Measurements from ENCODE around the gene CBFB. TPM values are rescaled to one million over a fixed set of nuclear protein-coding genes. Genes with fewer than 3 reads are reported as not detected.

The CBFB gene
- total and polyA plus RNA-seq, 2 of the 13 experiments (the other 11 are each of a cell fraction or from before 2014, with no cell fraction given): 22.1 to 70.8 TPM

GRCh38 chr16:66988197-66988788 is 40.7 kb upstream of the CBFB start, which contains the start of gene CES4A (continued):
- TF ChIP-seq TFAP4 (IDR thresholded peaks at IDR 0.05; ENCODE audit: borderline replicate concordance, low read depth): peak; percentile 55; the same call in 1 of the 2 replicates
- TF ChIP-seq HOXD1 (CRISPR knock-in tag; IDR thresholded peaks at IDR 0.05): no peak
- TF ChIP-seq TARDBP (CRISPR knock-in tag; IDR thresholded peaks at IDR 0.05): no peak
- TF ChIP-seq ADNP (CRISPR knock-in tag; IDR thresholded peaks at IDR 0.05): no peak
- TF ChIP-seq ZSCAN9 (CRISPR knock-in tag; IDR thresholded peaks at IDR 0.05; ENCODE audit: borderline replicate concordance): no peak
- TF ChIP-seq PAX8 (CRISPR knock-in tag; IDR thresholded peaks at IDR 0.05; ENCODE audit: borderline replicate concordance): no peak
- TF ChIP-seq ZNF883 (CRISPR knock-in tag; IDR thresholded peaks at IDR 0.05; ENCODE audit: not compliant biosample characterization): peak; percentile 52
- peak; percentile 69 for TF ChIP-seq NR2F6 (IDR thresholded peaks at IDR 0.05)
- TF ChIP-seq NR2F6 (CRISPR knock-in tag; IDR thresholded peaks at IDR 0.05): peak; percentile 73; the same call in 1 of the 2 replicates
- TF ChIP-seq GRHL1 (CRISPR knock-in tag; conservative IDR thresholded peaks at IDR 0.05): no peak
- no peak for TF ChIP-seq NONO (IDR thresholded peaks at IDR 0.05)
- TF ChIP-seq NONO (CRISPR knock-in tag; conservative IDR thresholded peaks at IDR 0.05): no peak
- TF ChIP-seq ZBTB20 (CRISPR knock-in tag; IDR thresholded peaks at IDR 0.05; ENCODE audit: borderline replicate concordance, low read depth): no peak
- TF ChIP-seq ZBTB39 (CRISPR knock-in tag; IDR thresholded peaks at IDR 0.05): peak; percentile 61; the same call in 1 of the 2 replicates
- TF ChIP-seq ZSCAN31 (CRISPR knock-in tag; IDR thresholded peaks at IDR 0.05; ENCODE audit: low read depth): no peak; the same call in 1 of the 2 replicates
- TF ChIP-seq MED13 (CRISPR knock-in tag; IDR thresholded peaks at IDR 0.05): no peak
- TF ChIP-seq ZNF83 (CRISPR knock-in tag; IDR thresholded peaks at IDR 0.05; ENCODE audit: borderline replicate concordance): 0 out of 2 replicates have a peak, but pooled peaks have one; percentile 14
- TF ChIP-seq BRCA1 (CRISPR knock-in tag; IDR thresholded peaks at IDR 0.05): 0 out of 2 replicates have a peak, but pooled peaks have one; percentile 69
- TF ChIP-seq ZNF576 (CRISPR knock-in tag; IDR thresholded peaks at IDR 0.05): no peak
- TF ChIP-seq RFX1 (IDR thresholded peaks at IDR 0.05): no peak
- no peak for TF ChIP-seq ZNF224 (CRISPR knock-in tag; IDR thresholded peaks at IDR 0.05)
- TF ChIP-seq SOX5 (CRISPR knock-in tag; IDR thresholded peaks at IDR 0.05; ENCODE audit: borderline replicate concordance): 0 out of 2 replicates have a peak, but pooled peaks have one; percentile 10
- TF ChIP-seq ZXDC (CRISPR knock-in tag; IDR thresholded peaks at IDR 0.05): no peak
- TF ChIP-seq HOXA3 (CRISPR knock-in tag; IDR thresholded peaks at IDR 0.05): peak; percentile 46; the same call in 1 of the 2 replicates
